HG03565 (cell line): ENCODE results near the gene PLPP7.

Experiments
- ATAC-seq: cut with Tn5 transposase; IDR thresholded peaks from one replicate; pipeline ENCODE4 v1.9.1; 2021; ENCODE audit warnings: mild to moderate bottlenecking, moderate library complexity; ENCODE audit not compliant: unreplicated experiment

The PLPP7 gene

DNA sequence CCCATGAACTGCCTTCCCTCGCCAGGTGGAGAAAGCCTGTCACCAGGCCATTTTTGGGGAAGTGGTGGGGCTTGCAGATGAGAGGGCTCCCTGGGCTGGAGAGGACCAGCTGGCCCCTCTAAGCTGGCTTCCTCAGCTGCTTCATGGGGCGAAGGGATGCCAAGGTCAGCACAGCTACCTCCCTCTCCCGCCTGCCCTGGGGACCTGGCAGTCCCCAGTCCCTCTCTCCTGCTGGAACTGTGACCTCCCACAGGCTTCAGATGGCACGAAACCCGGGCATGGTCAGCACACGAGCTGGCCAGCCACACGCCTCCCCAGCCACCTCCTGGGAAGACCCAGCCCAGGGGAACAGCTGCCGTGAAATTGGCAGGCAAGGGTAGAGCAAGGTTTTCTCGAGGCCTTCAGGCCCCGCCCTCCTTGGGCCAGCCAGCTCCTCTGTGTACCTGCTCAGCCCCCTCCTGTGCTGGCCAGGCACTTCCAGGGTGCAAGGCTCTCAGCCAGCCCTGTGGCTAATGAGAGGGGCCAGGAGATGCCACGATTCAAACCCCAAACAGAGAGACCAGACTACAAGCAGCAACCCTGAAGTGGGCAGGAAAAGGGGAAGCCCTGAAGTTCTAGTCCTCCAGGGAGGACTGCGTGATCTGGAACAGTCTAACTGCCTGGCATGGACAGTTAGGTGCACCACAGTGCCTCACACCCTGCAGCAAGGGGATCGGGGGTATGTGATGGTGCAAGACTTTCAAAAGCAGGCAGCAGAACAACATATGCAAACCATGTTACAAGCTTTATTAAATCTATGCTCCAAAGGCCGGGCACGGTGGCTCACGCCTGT is 12.9 kb downstream of the PLPP7 start:
- no peak for ATAC-seq

DNA sequence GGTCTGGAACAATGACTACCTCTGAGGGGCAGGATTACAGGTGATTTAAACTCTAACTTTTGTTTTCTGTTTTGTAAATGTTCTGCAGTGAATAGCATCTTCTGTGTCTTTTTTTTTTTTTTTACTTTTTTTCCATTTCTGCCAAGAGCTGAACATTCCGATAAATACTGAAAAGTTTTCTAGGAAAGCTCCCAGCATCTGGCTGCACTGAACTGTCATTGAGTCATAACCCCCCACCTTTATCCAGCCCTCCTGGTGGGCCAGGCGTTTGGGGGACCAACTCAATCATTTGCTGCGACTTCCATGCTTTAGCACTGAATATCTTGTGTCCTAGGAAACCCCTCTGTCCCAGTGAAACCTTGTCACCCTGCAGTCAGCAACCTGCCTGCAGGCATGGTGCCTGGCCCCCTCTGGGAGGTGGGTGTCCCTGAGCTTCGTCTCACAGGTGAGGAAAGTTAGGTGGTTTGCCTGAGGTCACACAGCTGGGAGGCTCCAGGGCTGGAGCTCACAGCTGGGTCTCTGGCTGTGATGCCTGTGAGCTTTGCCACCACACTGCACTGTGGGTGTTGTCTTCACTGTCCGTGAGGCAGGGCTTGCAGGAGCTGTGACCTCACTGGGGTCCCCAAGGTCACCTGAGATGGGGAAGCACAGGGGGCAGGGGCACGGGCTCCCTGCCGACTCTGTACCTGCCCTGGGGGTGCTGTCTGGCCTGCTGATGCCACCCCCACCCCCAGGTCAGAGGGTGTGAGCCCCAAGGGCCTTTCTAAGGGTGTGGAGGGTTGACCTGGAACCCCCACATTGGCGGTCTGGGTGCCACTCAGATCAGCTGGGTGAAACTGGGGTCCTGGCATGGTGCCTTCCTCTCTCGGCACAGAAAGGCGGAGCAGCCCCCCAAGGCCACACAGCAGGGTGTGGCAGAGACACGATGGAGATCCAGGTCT is 14.1 kb downstream of the PLPP7 start:
- ATAC-seq, result no peak

DNA sequence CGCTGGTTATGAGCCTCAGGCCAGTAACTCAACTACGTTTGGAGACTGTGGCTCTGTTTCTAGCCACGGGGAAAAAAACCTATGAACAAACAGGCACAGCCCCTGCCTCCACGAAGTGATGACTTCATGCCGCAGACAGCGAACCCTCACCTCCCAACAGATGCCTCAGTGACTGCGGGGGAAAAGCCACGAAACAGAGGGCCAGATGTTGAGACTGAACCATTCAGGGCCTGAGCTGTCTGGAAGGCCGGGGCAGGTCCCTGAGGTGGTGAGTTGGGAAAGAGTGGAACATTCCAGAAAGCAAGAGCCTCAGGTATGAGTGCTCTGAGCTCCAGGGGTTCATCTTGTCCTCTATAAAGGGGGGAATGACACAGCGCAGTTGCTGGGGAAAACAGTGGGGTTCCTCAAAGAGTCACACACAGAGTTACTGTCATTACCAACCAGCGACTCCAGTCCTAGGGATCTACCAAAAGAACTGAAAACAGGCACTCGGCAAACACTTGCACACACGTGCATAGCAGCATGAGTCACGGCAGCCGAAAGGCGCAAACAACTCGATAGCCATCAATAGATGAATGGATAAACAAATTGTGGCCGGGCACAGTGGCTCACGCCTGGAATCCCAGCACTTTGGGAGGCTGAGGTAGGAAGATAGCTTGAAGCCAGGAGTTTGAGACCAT is 15.3 kb downstream of the PLPP7 start:
- ATAC-seq, result no peak

DNA sequence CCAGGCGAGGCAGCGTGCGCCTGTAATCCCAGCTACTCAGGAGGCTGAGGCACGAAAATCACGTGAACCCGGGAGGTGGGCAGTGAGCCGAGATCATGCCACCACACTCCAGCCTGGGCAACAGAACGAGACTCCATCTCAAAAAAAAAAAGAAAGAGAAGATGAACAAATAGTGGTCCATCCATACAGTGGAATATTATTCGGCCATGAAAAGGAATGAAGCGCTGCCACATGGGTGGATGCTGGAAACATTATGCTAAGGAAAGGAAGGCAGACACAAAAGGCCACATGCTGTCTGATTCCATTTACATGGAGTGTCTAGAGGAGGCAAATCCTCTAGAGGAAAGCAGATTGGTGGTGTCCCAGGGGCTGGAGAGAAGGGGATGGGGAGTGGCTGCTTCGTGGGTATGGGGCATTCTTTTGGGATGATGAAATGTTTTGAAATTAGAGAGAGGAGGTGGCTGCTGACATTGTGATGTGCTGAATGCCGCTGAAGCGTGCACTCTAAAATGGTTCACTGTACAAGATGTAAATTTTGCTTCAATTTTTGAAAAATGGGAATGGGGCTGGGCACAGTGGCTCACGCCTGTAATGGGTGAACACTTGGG is 17.0 kb downstream of the PLPP7 start:
- no peak for ATAC-seq

DNA sequence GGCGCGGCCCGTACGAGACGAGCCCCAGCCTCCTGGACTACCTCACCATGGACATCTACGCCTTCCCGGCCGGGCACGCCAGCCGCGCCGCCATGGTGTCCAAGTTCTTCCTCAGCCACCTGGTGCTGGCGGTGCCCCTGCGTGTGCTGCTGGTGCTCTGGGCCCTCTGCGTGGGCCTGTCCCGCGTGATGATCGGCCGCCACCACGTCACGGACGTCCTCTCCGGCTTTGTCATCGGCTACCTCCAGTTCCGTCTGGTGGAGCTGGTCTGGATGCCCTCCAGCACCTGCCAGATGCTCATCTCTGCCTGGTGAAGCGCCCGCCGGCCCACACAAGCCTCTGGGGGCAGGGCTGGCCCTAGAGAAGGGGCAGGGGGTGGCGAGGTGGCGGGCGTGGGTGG is 18.5 kb downstream of the PLPP7 start:
- ATAC-seq, result no peak

DNA sequence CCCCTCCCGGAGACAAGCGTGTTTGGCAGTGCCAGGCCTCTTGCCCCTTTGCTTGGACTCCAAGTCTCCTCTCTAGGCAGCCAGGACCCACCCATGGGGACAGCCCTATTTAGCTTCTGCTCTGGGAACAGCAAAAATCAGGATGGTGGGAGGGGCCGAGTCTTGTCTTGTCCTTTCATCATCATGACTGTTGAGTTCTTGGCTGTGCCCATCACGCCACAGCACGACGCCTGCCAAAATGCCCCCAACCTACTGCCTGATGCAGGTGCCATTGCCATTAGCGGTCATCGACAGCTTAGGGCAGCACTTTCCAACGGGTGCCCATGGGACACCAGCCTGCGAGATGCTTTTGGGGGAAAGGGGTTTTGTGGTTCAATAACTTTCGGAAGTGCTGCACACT is 18.9 kb downstream of the PLPP7 start:
- no peak for ATAC-seq

DNA sequence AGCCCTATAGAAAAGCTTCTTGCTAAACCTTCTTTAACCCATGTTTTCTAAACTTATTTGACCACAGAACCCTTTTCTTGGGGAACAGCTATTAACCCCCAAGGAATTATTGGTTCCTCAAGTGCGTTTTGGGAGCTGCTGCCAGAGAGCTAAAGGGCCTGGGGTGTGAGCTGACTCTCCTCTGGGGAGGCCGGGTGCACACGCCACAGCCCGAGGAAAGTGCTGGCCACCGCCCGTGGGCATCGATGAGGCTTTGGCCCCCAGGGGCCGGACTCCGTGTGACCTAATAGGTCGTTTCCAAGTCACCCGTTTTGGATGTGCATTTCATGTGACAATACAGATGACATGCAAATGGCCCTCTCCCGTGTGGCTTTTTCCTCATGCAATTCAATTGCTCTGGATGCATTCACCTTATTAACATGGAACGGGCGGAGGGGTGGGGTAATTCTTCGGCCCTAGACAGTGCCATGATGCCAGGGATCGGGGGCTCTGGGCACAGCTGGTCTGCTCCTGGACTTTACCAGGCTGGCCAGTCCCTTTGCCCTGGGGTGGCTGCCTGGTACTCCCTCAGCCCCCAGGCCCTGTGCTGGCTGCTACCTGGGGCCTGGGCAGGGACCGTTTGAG is 19.5 kb downstream of the PLPP7 start:
- ATAC-seq, result no peak

DNA sequence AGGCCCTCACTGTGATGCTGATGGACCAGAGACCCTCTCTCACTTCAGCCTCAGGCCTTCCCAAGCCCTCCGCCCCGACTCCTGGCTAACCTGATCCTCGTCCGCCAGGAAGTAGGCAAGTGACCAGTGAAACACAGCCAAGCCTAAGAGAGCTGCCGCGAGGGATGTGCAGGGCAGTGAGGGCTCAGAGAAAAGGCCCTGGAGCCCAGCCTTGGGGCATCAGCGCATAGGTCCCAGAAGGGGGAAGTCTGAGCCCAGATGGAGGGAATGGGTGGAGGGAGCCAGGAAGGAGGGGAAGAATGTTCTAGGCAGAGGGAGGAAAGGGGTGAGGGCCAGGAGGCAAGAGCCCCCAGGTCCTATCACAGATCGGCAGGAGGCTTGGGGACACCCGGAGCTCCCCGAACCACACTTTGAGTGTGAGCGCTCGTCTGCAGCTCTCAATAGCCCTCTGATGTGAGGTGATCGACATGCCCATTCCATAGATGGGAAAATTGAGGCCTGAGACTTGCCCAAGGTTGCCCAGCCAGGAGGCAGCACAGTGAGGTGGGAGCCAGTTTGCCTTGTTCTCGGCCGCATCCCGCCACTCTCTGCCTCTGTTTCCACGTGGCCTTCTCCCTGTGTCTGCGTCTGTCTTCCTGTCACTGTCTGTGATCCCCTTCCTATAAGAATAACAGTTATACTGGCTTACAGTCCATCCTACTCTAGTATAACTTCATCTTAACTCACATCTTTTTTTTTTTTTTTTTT is 20.2 kb downstream of the PLPP7 start:
- ATAC-seq, result no peak

DNA sequence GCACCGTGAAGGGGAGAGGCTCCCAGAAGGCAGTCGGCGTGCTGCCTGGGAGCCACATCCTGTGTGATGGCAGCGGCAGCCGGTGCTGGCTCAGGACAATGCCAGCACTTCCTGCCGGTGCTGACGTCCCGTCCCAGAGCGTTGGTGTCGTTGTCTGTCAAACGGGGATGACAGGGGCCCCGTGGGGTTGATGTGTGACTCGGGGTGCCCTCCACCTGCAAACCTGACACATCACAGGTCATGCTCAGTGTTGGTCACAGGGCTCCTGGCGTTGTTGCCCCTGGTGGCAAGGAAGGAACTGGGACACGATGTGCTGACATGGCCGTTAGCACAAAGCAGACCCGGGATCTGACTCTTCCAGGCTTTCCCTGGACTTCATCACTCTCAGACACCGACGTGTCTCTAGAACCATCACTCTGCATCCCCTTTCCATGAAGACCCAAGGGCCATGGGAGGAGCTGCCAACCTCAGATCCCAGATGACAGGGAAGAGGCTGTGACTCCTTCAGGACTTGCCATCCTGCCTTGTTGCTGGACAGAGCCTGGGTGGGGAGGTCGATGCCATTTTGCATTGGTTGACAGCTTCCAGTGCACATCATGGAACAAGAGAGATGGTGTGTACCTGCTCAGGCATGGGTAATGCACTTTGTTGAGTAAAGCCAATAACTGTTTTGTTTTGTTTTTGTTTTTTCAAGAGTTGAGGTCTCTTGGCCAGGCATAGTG is 21.5 kb downstream of the PLPP7 start:
- ATAC-seq, result no peak

DNA sequence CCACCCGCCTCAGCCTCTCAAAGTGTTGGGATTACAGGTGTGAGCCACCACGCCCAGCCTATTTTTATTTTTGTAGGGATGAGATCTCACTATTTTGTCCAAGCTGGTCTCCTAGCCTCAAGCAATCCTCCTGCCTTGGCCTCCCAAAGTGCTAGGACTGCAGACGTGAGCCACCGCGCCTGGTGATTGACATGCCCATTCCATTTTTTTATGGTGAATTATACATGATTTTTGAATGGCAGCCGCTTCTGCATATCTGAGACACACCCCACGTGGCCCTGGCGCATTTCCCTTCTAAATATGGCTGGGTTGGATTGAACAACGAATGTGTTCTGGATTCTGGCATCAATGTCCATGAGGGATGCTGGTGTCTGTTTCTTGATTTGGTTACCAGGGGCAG is 22.7 kb downstream of the PLPP7 start:
- ATAC-seq, result no peak

DNA sequence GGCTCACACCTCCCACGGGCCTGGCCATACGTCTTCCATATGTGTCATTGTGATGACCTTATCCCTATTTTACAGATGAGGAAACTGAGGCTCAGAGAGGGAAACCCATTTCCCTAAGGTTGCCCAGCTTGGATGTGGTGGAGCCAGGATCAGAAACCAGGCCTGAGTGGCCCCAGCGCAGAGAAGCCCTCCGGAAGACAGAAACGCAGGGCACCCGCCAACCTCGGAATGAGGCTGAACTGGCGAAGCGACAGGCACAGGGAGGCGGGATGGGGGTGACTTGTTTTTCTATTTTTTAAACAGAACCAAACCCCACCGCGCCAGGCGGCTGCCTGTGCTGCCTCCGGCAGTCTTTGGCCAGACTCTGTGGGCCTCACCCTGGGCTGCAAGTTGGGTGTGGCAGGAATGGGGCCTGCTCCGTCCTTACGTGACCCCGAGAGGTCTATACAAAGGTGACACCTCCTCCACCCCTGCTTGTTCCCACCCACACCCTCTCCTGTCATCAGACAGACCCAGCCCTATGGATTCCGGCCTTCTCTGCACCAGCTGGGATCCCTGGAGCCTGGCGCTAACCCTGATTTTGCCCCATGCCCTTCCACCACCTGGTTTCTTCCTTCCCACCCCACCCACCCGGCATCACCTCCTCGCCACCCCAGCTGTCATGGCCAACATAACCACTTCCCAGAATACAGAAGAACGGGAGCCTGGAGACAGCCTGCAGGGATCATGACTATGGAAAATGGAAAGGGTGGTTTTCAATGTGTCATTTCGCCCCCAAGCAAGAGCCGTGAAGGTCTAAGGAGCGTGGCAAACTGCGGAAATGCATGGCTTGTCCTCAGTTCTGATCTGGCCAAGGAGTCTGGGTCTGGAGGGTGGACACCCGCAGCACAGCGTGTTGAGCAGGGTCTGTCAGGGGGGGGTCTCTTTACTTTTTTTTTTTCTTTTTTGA is 23.6 kb downstream of the PLPP7 start:
- ATAC-seq, result no peak

DNA sequence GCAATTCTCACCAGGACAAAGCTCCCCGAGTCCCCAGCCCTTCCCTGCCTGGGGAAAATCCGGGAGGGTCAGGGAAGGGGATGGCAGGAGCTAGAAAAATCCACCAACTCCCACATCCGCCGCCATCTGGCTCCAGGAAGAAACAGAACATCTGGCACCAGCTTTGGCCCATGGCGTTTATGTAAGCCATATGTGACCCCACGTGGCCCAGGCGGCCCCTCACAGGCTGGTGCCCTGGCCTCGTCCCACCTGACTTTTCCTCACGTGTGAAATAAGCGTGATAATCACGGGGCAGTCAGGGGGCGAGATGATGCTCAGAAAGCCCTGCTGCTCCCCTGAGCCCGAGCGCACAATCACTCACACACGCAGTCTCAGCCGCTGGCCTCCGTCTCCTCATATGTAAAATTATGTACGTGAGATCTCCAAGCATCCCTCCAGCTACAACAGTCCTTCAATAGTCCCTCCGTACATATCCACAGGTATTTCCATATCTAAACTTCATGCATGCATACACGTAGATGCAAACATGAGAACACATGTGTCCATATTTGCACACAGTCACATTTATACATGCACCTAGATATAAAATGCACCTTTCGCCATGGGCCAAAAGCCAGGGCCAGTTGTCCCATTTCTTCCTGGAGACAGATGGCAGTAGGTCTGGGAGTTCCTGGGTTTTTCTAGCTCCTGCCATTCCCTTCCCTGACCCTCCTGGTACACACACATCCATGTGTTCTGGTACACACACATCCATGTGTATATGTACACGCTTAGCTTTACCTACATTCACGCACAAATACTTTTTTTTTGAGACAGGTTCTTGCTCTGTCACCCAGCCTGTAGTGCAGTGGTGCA is 28.9 kb downstream of the PLPP7 start:
- no peak for ATAC-seq

DNA sequence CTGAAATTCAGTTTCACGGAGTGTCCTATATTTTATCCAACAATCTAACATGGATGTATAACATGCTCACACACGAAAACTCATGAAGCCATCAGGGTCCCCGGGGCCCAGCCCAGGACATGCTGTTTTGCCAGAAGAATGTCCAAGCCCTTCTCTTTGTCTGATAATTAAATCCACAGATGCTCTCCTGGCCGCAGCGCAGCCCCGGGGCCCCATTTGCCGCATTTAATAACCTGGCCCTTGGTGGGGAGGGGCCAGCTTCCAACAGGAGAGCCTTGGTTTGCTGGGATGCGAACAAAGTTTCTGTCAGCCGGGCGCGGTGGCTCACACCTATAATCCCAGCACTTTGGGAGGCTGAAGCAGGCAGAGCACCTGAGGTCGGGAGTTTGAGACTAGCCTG is 30.0 kb downstream of the PLPP7 start:
- ATAC-seq, result no peak

DNA sequence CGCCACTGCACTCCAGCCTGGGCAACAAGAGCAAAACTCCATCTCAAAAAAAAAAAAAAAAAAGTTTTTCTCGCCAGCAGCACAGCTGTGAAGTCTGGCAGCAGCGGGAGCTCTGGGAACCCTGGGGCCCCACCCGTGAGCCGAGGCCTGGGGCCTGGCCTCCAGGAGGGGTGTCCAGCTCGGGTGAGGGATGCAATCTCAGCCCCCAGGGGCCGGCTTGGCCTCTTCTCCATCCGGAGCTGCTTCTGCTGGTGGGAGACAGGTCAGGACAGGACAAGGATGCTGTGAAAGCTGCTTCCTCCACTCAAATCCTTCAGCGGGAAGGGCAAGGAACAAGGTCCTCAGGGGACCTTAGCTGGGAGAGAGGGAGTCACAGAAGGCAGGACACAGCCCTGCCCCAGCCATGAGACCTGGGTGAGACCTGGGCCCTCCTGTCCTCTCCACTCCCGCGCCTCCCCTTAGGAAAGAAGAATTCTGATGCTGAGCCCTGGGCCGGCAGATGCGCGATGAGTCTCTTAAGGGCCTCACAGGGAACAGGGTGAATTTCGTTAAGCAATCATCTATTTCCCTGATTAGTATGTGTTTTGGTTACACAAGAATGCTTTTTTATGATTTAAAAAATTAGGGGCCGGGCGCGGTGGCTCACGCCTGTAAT is 30.6 kb downstream of the PLPP7 start:
- ATAC-seq, result no peak

DNA sequence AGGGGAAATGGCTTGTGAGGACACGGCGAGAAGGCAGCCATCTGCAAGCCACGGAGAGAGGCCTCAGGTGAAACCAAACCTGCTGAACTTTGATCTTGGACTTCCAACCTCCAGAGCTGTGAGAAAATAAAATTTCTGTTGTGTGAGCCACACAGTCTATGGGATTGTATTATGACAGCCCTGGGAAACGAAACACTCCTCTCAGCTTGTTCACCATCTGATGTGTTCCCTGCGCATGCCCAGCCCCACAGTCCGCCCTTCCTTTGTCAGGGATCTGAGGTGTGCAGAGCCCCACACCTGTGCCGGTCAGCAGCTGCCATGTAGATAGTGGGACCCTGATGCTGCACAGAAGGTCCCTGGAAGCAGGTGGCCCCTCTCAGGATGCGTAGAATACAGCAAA is 34.1 kb downstream of the PLPP7 start:
- ATAC-seq, result no peak
